Keratinocyte (primary cell): ENCODE data around the gene TEX29.

ENCODE experiments used
- CTCF ChIP-seq, 3 experiments: IDR thresholded peaks in 1 of 3; conservative IDR thresholded peaks in 1 of 3; optimal IDR thresholded peaks in 1 of 3; 2 replicates in 2 of 3; 3 replicates in 1 of 3; pipeline versions ENCODE3 to v1.5.1; 2011; ENCODE audit warnings: low read length in 3 of 3, mild to moderate bottlenecking in 3 of 3, moderate library complexity in 2 of 3, control low read depth in 1 of 3, inconsistent platforms in 1 of 3; ENCODE audit not compliant: insufficient read depth in 2 of 3; ENCODE audit errors: extremely low read depth in 1 of 3
- EZH2 ChIP-seq: IDR thresholded peaks from one replicate; pipeline ENCODE4 v1.6.1; 2012; ENCODE audit warnings: inconsistent platforms, mild to moderate bottlenecking, low read length, moderate library complexity

GRCh38 chr13:111317042-111317550 is 3.3 kb upstream of the TEX29 start:
- TF ChIP-seq CTCF (optimal IDR thresholded peaks at IDR 0.05 in 1 of 3, IDR thresholded peaks at IDR 0.05 in 1 of 3, conservative IDR thresholded peaks at IDR 0.05 in 1 of 3; ENCODE audit: extremely low read depth in 1 of 3, insufficient read depth in 2 of 3, low read length in 3 of 3) (no peak), EZH2 (no peak)
